HepG2 (cell line): ENCODE results near the gene SRGAP3. TPM values are rescaled to one million over a fixed set of nuclear protein-coding genes. Genes with fewer than 3 reads are reported as not detected.

ENCODE experiments used
- FOXC1 ChIP-seq: sonication (generic); formaldehyde crosslinking; IDR thresholded peaks from 2 replicates; pipeline ENCODE4 v1.8.0; 2022; ENCODE audit warnings: mild to moderate bottlenecking, missing genetic modification reagents, borderline replicate concordance
- GPN1 ChIP-seq: sonication (generic); formaldehyde crosslinking; IDR thresholded peaks from 2 replicates; pipeline ENCODE4 v1.5.1; 2020; ENCODE audit warnings: missing genetic modification reagents, borderline replicate concordance
- KIAA2018 ChIP-seq: sonication (generic); formaldehyde crosslinking; IDR thresholded peaks from 2 replicates; pipeline ENCODE4 v1.5.0; 2020; ENCODE audit warnings: mild to moderate bottlenecking, missing genetic modification reagents, borderline replicate concordance
- NFKBIZ ChIP-seq: IDR thresholded peaks from 2 replicates; pipeline ENCODE4 v1.6.1; 2018; ENCODE audit warnings: missing genetic modification reagents, missing compliant biosample characterization
- PHB2 ChIP-seq: fragments of 450-650 bp; IDR thresholded peaks from 2 replicates; pipeline ENCODE4 v1.6.1; 2018; ENCODE audit not compliant: partially characterized antibody
- PHF20 ChIP-seq: sonication (generic); formaldehyde crosslinking; IDR thresholded peaks from 2 replicates; pipeline ENCODE4 v1.5.0; 2020; ENCODE audit warnings: mild to moderate bottlenecking, missing genetic modification reagents
- SIN3A ChIP-seq: IDR thresholded peaks from 2 replicates; pipeline ENCODE4 v1.6.1; 2011; ENCODE audit warnings: low read depth, mild to moderate bottlenecking, control low read depth, low read length, borderline replicate concordance
- SPEN ChIP-seq: sonication (generic); formaldehyde crosslinking; IDR thresholded peaks from 2 replicates; pipeline ENCODE4 v1.5.1; 2020; ENCODE audit warnings: low read depth, mild to moderate bottlenecking, missing genetic modification reagents
- polyA plus RNA-seq, 8 experiments: library from polyadenylated mRNA; depleted of rRNA in 3 of 8; stranded (reverse) in 7 of 8; unstranded in 1 of 8; fragments of >200 nt; fragmentation: Illumina TruSeq in 4 of 8; extraction: Trizol in 4 of 8; gene quantifications; 2 replicates each; pipeline versions ENCODE4 v1.2.1 to v1.2.3, GENCODE V29; 2011 to 2016; ENCODE audit warnings: low read depth in 4 of 8, missing spikeins in 1 of 8, mixed read lengths in 1 of 8; ENCODE audit not compliant: insufficient read depth in 1 of 8
- total RNA-seq, 5 experiments: library from RNA; depleted of rRNA; stranded (reverse); fragments of >200 nt; fragmentation: Illumina TruSeq; extraction: Trizol; gene quantifications; 2 replicates each; pipeline ENCODE4 v1.2.3, GENCODE V29; 2016; ENCODE audit warnings: low read depth in 1 of 5
- TF ChIP-seq, protein P1 (sequence below): sonication (generic); formaldehyde crosslinking; IDR thresholded peaks from 2 replicates; pipeline ENCODE4 v1.4.0; 2020; ENCODE audit warnings: low read depth, missing genetic modification reagents
- TF ChIP-seq, protein P2 (sequence below): sonication (generic); formaldehyde crosslinking; IDR thresholded peaks from 2 replicates; pipeline ENCODE4 v1.5.0; 2020; ENCODE audit warnings: missing genetic modification reagents, mild to moderate bottlenecking, borderline replicate concordance
- TF ChIP-seq, protein P3 (sequence below): sonication (generic); formaldehyde crosslinking; IDR thresholded peaks from 2 replicates; pipeline ENCODE4 v1.8.1; 2023; ENCODE audit warnings: mild to moderate bottlenecking, missing genetic modification reagents
- TF ChIP-seq, protein P4 (sequence below): sonication (generic); formaldehyde crosslinking; IDR thresholded peaks from 2 replicates; pipeline ENCODE4 v1.4.0; 2020; ENCODE audit warnings: missing genetic modification reagents

Gene SRGAP3
- total and polyA plus RNA-seq, 2 of the 13 experiments (the other 11 are each of a cell fraction or from before 2014, with no cell fraction given), result 1.2 to 1.4 TPM

- no peak for TF ChIP-seq KIAA2018 (CRISPR knock-in tag)
- no peak for TF ChIP-seq PHB2
- TF ChIP-seq, protein P1, sequence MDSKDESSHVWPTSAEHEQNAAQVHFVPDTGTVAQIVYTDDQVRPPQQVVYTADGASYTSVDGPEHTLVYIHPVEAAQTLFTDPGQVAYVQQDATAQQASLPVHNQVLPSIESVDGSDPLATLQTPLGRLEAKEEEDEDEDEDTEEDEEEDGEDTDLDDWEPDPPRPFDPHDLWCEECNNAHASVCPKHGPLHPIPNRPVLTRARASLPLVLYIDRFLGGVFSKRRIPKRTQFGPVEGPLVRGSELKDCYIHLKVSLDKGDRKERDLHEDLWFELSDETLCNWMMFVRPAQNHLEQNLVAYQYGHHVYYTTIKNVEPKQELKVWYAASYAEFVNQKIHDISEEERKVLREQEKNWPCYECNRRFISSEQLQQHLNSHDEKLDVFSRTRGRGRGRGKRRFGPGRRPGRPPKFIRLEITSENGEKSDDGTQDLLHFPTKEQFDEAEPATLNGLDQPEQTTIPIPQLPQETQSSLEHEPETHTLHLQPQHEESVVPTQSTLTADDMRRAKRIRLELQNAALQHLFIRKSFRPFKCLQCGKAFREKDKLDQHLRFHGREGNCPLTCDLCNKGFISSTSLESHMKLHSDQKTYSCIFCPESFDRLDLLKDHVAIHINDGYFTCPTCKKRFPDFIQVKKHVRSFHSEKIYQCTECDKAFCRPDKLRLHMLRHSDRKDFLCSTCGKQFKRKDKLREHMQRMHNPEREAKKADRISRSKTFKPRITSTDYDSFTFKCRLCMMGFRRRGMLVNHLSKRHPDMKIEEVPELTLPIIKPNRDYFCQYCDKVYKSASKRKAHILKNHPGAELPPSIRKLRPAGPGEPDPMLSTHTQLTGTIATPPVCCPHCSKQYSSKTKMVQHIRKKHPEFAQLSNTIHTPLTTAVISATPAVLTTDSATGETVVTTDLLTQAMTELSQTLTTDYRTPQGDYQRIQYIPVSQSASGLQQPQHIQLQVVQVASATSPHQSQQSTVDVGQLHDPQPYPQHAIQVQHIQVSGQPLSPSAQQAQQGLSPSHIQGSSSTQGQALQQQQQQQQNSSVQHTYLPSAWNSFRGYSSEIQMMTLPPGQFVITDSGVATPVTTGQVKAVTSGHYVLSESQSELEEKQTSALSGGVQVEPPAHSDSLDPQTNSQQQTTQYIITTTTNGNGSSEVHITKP (CRISPR knock-in tag), result peak; percentile 34; the same call in 1 of the 2 replicates
- no peak for TF ChIP-seq GPN1 (CRISPR knock-in tag)
- TF ChIP-seq, protein P2, sequence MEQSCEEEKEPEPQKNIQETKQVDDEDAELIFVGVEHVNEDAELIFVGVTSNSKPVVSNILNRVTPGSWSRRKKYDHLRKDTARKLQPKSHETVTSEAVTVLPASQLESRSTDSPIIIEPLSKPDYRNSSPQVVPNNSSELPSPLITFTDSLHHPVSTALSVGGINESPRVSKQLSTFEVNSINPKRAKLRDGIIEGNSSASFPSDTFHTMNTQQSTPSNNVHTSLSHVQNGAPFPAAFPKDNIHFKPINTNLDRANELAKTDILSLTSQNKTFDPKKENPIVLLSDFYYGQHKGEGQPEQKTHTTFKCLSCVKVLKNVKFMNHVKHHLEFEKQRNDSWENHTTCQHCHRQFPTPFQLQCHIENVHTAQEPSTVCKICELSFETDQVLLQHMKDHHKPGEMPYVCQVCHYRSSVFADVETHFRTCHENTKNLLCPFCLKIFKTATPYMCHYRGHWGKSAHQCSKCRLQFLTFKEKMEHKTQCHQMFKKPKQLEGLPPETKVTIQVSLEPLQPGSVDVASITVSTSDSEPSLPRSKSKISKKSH (CRISPR knock-in tag), result peak; percentile 94; the same call in 1 of the 2 replicates
- peak; percentile 58; the same call in 1 of the 2 replicates for TF ChIP-seq FOXC1 (CRISPR knock-in tag)
- TF ChIP-seq SIN3A, result peak; percentile 99
- TF ChIP-seq, protein P3, sequence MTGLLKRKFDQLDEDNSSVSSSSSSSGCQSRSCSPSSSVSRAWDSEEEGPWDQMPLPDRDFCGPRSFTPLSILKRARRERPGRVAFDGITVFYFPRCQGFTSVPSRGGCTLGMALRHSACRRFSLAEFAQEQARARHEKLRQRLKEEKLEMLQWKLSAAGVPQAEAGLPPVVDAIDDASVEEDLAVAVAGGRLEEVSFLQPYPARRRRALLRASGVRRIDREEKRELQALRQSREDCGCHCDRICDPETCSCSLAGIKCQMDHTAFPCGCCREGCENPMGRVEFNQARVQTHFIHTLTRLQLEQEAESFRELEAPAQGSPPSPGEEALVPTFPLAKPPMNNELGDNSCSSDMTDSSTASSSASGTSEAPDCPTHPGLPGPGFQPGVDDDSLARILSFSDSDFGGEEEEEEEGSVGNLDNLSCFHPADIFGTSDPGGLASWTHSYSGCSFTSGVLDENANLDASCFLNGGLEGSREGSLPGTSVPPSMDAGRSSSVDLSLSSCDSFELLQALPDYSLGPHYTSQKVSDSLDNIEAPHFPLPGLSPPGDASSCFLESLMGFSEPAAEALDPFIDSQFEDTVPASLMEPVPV, result peak; percentile 73; the same call in 1 of the 2 replicates
- TF ChIP-seq, protein P4, sequence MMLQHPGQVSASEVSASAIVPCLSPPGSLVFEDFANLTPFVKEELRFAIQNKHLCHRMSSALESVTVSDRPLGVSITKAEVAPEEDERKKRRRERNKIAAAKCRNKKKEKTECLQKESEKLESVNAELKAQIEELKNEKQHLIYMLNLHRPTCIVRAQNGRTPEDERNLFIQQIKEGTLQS (CRISPR knock-in tag), result no peak
- TF ChIP-seq SPEN, result peak; percentile 89
- TF ChIP-seq NFKBIZ (CRISPR knock-in tag), result no peak
- peak; percentile 92 for TF ChIP-seq PHF20 (CRISPR knock-in tag)
Measured at GRCh38 chr3:8963137-8963853, 286.2 kb downstream of the SRGAP3 start, which contains the start of gene RAD18 (continued).
